IPS DF 19.7 (cell line): ENCODE results near the gene FAAP100.
A peak's percentile ranks its signal among the peaks of the same experiment; 100 is the strongest.

Source experiments
- DNase-seq: peaks from one replicate; pipeline ENCODE4 v3.0.0-alpha.2; 2013; ENCODE audit warnings: low read depth, low spot score

The FAAP100 gene

DNA sequence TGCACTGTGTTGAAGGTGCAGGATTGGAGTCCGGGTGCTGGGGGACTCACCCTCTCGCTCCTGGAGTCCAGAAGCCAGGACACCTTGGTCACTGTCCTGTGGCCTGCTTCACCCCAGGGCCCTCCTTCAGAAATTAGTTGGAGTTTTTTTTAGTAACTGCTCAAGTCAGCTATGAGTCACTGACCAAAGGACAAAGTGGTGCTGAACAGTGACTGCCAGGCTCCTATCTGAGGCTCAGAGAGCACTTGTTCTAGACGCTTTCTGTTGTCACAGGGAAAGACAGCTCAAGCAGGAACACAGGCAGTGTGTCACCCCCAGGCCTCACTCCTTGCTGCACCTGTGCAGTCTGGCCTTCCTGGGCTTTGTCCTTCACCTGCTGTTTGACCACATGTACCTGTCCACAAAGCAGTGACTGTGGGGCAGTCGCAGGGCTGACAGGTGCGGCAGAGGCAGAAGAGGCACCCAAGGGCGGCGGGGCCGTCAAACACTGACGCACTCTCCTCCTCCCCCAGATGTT, 4.1 kb upstream of the FAAP100 start:
- no peak for DNase-seq

DNA sequence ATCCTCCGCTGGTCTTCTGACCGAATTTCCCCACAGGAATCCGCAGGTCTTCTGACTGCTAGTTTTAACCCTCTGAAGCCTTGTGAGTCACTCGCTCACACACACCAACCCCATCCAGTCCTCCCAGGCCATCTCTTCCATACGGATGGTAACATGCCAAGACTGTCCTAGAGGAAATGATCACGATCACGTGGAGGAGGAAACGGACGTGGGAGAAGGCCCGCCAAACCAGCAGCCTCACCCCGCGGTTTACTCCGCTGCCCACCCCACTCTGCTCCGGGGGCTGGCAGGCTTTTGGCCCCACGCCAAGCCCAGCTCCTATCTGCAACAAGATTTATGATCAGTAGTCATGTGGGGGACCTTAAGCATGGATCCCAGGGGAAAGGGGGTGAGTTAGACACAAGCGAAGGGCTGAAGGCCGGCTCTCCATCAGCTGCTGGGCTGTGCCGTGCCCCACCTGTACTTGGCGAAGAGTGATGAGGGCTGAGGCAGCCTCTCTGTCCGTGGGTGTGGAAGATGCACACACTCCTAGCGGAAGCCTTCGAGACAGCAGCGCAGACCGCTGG, 1.5 kb upstream of the FAAP100 start:
- no peak for DNase-seq

GRCh38 chr17:81553018-81553615, 964 bp upstream of the FAAP100 start:
- DNase-seq = peak; percentile 78

GRCh38 chr17:81551458-81552243, 502 bp downstream of the FAAP100 start:
- DNase-seq = no peak

DNA sequence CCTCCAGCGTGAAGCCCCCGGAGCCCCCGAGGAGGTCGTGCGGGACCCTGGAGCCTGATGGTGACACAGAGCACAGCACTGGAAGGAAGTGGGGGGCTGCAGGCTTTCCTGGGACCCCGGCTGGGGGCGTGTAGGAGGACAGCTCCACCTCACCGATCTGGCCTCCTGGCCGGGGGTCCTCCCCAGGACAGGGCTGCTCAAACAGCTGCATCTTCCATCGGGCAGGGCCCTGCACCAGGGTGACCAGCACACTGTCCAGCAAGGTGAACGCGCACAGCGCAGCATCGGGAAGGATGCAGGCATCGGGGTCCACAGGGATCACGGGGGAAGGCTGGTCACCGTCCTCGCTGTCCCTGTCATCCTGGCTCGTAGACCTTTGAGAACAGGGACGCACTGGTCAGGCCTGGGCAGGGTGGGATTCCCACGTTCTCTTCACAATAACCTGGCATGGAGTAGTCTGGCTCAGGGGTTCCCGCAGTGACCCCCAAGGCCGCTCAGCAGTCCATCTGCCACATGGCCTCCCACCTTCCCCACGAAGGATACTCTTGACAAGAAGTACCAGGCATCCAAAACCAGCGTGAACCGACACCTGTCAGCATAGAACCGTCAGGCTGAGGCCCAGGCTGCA, 1.2 kb downstream of the FAAP100 start:
- no peak for DNase-seq

DNA sequence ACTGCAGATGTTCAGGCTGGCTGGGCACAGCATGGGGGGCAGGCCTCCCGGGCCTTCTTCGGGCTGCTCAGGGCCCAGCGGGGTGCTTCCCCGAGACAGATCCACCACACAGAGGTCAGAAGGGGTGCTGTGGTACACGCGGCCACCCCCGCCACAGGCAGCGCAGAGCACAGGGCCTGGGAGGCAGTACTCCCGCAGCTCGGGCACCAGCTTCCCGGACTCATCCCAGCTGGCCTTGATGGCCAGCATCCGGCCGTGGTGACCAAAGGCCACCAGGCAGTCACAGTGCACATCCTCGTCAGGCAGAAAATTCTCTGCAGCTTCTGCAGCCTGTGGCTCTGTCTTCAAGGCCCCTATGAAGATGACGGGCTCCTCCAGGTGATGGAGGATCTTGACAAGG, 1.9 kb downstream of the FAAP100 start:
- no peak for DNase-seq

DNA sequence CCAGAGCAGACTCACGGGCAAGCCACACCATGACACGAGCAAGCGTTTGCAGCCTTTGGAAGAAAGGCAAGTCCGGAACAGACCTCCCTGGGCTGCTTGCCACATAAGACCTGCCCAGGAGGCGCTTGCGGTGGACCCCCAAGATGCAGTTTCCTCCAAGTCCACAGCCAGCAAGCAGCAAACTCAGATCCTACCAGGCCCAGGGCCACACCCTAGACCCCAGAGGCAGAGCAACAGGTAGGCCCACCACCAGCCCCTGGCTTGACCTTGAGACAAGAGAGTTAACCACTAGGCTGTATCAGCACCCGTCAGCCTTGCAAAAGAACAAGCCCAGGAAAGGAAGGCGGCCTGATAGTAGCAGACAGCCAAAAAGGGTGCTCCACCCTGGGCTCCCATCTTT, 2.3 kb downstream of the FAAP100 start:
- DNase-seq = no peak

DNA sequence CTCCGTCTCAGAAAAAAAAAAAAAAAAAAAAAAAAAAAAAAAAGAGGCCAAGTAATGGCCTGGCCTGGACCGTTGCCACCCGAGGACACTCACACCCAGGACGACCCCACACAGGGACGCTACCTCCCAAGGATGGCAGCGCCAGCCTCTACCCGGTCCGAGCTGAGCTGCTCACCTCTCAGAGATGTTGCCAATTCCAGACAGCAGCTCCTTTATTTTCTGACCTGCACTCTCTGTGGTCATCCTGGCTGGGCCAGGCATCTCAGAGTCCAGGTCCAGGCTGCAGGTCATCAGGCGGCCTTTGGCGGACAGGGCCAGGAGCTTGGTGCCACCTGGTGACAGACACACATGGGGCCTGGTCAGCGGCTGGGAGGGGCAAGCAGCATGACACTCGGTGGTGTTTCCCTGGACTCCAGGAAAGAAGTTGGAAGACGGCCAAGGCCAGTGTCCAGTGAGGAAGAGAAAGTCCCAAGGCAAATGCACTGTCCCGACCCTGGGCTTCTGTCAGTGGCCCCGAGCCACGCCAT, 3.1 kb downstream of the FAAP100 start:
- no peak for DNase-seq

- DNase-seq = no peak
Measured at GRCh38 chr17:81547614-81547982, 4.6 kb downstream of the FAAP100 start.

DNA sequence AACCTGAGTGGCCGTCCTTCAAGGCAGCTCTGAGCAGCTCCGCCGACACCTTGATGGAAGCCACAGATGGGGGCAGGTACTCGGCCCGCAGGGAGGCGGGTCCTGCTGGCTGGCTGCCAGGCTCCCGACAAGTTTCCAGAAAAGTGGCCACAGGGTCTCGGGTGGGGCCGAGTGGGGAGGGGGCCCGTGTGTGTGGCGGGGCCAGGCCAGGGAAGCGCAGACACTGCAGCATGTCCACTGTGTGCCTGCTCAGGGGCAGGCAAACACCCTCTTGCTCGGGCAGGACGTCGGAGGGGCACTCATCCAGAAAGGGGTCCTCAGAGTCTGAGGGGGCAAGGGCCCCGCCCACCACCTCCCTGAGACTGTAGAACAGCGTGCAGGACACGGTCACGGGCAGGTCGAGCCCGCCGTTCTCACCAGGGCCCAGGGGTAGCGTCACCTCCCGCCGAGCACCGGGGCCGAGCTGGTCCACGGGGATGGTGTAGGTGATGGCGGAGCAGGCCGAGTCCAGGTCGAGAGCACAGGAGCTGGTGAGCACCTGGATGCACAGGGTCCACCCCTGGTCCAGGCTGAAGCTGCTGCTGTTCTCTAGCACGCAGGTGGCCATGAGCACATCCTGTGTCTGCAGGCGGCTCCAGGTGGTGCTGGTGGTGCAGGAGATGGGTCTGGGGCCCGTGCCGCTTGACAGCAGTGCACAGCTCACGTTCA, 5.1 kb downstream of the FAAP100 start:
- no peak for DNase-seq

DNA sequence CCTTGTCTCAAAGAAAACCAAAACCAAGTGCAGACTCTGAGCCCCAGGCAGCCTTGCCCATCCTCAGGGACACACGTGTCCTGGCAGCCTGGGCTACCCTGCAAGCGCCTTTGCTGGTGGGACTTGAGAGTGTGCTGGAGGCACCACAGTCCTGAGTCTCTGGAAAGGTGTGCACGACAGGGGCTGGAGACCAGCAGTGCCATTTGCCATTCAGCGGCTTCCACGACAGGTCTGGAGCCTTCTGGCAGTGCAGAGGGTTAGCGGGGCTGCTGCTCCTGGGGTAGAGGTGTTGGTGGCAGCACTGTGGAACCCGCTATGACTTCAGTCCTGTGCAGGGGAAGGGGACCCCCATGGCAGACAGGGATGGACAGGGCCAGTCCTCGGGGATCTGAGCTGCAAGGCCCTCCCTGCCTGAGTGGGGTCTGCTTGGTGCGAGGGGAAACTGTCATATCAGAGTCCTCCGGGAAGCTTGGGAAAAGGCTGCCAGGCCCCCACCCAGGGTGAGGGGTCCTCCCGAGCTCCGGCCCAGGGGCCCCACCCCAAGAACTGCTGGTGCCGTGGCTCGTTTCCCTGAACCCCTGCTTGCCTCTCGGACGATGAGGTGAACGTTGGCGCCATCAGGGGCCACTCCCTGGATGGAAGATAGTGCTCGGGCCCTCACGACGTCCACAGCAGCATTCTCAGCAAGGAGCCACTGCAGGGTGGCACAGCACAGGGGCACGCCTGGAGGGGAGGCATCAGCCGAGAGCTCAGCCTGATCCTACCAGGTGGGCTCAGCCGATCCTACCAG, 6.8 kb downstream of the FAAP100 start:
- DNase-seq = no peak

DNA sequence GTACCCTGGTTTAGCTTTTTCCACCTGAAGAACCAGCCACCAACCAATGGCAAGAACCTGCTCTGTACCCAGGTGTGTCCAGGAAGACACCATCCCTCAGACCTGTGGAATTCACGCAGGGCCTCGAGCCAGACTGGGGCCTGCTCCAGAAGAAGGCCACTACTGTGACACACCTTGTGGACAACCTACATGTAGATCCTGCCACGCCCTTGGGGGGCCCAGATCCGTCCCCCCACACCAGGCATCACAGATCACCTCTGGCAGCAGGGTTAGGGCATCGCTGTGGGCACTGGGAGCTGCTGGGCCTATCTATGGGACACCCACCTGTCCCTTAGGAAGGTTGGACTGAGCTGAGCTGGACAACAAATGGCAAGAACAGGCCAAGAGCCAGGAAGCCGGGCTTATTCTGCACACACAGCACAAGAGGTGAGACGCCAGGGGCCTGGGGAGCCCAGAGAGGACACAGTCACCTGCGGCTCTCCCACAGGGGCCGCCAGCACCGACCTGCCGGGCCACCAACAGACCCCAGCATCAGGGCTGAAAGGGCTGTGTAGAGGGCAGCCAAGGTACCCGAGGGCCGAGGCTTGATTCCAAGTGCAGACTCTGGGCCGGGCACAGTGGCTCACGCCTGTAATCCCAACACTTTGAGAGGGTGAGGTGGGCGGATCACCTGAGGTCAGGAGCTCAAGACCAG, 7.7 kb downstream of the FAAP100 start:
- no peak for DNase-seq

DNA sequence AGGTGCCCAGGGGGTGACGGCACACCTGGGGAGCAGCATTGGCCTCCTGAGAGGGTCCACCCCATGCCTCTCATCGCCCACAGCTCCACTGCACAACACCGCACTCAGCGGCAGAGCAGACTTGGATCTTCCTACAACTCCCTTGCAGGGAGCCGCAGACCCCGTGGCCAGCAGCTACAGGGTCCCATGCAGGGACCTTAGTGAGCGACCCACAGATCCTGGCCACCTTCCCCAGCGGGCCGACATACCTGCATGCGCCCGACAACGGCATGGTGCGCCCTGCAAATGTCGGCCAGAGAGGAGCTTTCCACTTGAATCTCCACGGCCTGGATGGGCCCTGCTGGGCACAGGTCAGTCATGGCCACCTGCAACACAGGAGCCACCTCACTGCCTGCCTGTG, 8.4 kb downstream of the FAAP100 start:
- DNase-seq = no peak

- no peak for DNase-seq
Measured at GRCh38 chr17:81543339-81543675, 8.8 kb downstream of the FAAP100 start.

DNA sequence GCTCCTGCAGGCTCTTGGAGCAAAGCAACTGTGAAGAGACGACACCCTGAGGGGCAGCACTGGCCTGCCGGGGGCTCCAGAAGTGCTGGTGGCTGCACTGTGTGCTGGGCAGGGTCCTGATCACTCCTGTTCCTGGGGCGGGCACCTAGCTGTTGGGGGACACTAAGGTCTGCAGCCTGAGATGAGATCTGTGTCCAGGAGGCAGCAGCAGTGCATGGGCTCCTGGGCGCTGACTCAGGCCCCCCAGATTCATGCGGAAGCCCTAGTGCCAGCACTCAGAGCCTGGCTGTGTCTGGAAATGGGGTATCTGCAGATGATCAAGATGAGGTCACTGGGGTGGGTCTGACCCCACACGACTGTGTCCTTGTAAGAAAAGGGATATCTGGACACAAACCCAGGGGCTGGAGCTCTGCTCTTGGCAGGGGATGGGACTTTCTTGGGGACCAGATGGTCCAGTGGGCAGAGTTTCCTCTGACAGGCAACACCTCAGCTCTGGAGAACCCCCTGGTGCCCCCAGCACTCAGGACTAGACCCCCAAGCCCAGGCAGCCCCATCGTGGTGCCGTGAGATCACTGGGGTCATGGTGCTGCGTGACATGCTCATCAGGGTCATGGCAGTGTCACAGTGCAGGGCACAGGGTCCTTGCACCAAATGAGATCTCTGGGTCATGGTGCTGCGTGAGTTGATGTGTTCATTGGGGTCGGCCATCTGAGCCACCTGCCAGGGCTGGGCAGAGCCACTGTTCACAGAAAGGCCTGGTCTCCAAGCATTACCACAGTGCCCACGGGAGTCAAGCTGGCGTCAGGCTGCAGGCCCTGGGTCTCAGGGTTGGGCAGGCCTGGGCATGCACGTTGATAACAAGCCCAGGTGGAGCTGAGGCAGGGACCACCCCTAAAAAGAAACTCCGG, 9.5 kb downstream of the FAAP100 start:
- no peak for DNase-seq

GRCh38 chr17:81541123-81541522, 11.0 kb downstream of the FAAP100 start:
- no peak for DNase-seq

DNA sequence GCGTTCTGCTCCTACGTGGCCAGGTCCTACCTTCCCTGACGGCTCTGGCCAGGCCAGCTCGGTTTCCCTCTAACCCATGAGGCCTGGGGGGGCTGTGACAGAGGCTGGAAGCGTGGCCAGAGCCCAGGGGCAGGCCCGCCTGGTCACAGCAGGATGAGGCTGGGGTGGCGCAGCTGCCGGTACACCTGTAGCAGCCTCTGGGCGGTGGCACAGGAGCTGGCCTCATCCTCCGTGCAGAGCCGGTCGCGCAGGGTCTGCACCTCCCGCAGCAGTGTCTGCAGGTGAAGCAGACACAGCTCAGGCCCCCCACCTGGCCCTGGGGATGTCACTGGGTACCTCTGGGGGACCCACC, 11.5 kb downstream of the FAAP100 start:
- DNase-seq = no peak

DNA sequence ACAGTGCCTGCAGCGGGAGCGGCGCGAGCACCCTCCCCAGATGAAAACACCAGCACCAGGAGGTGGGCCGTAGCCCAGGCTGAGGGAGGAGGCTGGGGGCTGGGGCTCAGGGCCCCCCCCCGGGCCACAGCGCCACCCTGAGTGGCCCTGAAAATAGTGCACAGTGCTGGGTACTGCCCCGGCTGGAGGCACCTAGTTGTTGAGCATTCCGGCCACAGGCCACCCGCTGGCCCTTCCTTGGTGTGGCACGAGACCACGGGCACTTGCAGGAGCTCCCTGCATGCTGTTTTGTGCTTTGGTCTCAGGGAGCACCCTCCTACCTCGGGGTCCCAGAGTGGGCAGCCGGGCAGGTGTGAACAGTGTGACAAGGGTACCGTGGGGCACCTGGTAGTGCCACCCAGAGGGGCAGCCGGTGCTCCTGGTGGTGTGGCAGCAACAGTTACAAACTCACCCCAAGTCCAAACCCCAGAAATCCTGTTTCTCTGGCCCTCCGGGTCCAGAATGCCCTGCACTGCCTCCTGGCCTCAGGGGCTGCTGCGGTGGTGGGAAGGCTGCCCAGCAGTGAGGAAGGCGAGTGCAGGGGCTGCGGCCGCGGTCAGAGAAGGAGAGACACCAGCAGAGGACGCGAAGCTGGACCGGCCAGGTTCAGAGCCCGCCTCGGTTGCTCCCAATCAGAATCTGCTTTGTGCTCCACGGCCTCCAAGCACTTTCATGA, 12.0 kb downstream of the FAAP100 start:
- no peak for DNase-seq

DNA sequence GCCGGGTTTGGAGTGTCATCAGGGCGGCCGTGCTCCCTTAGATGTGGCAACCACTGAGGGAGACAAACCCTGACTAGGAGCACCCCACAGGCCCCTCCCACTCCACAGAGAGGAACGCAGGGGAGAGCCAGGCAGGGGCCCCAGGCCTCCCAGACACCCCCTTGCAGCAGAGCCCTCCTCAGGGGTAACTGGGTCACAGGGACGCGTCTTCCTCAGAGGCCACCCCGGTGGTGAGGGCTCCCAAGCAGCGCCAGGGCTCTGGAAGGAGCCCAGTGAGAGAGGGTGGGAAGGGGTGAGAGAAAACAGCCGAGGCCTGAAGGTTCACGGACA, 12.6 kb downstream of the FAAP100 start:
- no peak for DNase-seq
